ENCODE data around the gene RNF217.
"Not testable (repeated sequence)": the region's sequence is repeated elsewhere in the genome, so short reads cannot be mapped to it uniquely, and the experiment has no call there.

The RNF217 gene

GRCh38 chr6:124961777-124962638 is at the start of gene RNF217:
Gene RNF217 (plus strand): TSS chr6:124962437. CDS start chr6:124962545, 108 bp downstream.
- in situ Hi-C loops (cut with MboI; ENCODE audit: low sequenced_read_pairs) = no loop called here
- H3K4me3 ChIP-seq = peak within 1 kb of the TSS; percentile 53
- peak in 1 of 2 experiments; percentile 62 for DNase-seq (ENCODE audit: low spot score in 2 of 2)
- no peaks in the 10 kb centered on the region; the same call in 1 of the 2 replicates for H3K27me3 ChIP-seq (ENCODE audit: low read depth)
- H3K9me3 ChIP-seq = no peaks in the 10 kb centered on the region
- H3K4me1 ChIP-seq = peaks cover 26% of the 10 kb centered on the region
- H3K36me3 ChIP-seq (replicated peaks) = no peaks in the 10 kb centered on the region

GRCh38 chr6:124913056-124913455 is 49.2 kb upstream of the RNF217 start:
- Histone ChIP-seq H3K4me3 (no peak overlapping the region), H3K9me3 (no peaks in the 10 kb centered on the region), H3K4me1 (no peaks in the 10 kb centered on the region), H3K27me3 (ENCODE audit: low read depth) (no peaks in the 10 kb centered on the region), H3K36me3 (replicated peaks) (no peaks in the 10 kb centered on the region)
- in situ Hi-C loops (cut with MboI; ENCODE audit: low sequenced_read_pairs) = no loop called here
- no peak for DNase-seq (ENCODE audit: low spot score in 2 of 2)

- no peak for DNase-seq (ENCODE audit: low spot score in 2 of 2)
- no peaks in the 10 kb centered on the region for H3K4me1 ChIP-seq
- in situ Hi-C loops (cut with MboI; ENCODE audit: low sequenced_read_pairs) = no loop called here
- H3K36me3 ChIP-seq (replicated peaks) = no peaks in the 10 kb centered on the region
- no peaks in the 10 kb centered on the region for H3K27me3 ChIP-seq (ENCODE audit: low read depth)
- H3K4me3 ChIP-seq = no peak overlapping the region
- no peaks in the 10 kb centered on the region for H3K9me3 ChIP-seq
Measured at GRCh38 chr6:124917769-124918168, 44.5 kb upstream of the RNF217 start.

- H3K27me3 ChIP-seq (ENCODE audit: low read depth); H3K4me1 ChIP-seq; H3K4me3 ChIP-seq; H3K9me3 ChIP-seq; in situ Hi-C loops (cut with MboI; ENCODE audit: low sequenced_read_pairs); H3K36me3 ChIP-seq (replicated peaks); DNase-seq (ENCODE audit: low spot score in 2 of 2): not testable (repeated sequence)
Measured at GRCh38 chr6:124919703-124920102, 42.5 kb upstream of the RNF217 start.

- Histone ChIP-seq H3K4me3 (no peak overlapping the region), H3K4me1 (no peaks in the 10 kb centered on the region), H3K27me3 (ENCODE audit: low read depth) (no peaks in the 10 kb centered on the region), H3K9me3 (no peaks in the 10 kb centered on the region), H3K36me3 (replicated peaks) (no peaks in the 10 kb centered on the region)
- in situ Hi-C loops (cut with MboI; ENCODE audit: low sequenced_read_pairs) = no loop called here
- DNase-seq (ENCODE audit: low spot score in 2 of 2) = no peak
Measured at GRCh38 chr6:124924333-124924759, 37.9 kb upstream of the RNF217 start.

- Histone ChIP-seq H3K4me3 (no peak overlapping the region), H3K36me3 (replicated peaks) (no peaks in the 10 kb centered on the region), H3K4me1 (no peaks in the 10 kb centered on the region), H3K9me3 (no peaks in the 10 kb centered on the region), H3K27me3 (ENCODE audit: low read depth) (no peaks in the 10 kb centered on the region)
- no peak for DNase-seq (ENCODE audit: low spot score in 2 of 2)
- in situ Hi-C loops (cut with MboI; ENCODE audit: low sequenced_read_pairs) = no loop called here
Measured at GRCh38 chr6:124926435-124926834, 35.8 kb upstream of the RNF217 start.

GRCh38 chr6:124927806-124928205 is 34.4 kb upstream of the RNF217 start:
- Histone ChIP-seq H3K4me3 (no peak overlapping the region), H3K27me3 (ENCODE audit: low read depth) (no peaks in the 10 kb centered on the region), H3K9me3 (no peaks in the 10 kb centered on the region), H3K36me3 (replicated peaks) (no peaks in the 10 kb centered on the region), H3K4me1 (no peaks in the 10 kb centered on the region)
- no peak for DNase-seq (ENCODE audit: low spot score in 2 of 2)
- in situ Hi-C loops (cut with MboI; ENCODE audit: low sequenced_read_pairs) = no loop called here

- no peaks in the 10 kb centered on the region for H3K9me3 ChIP-seq
Measured at GRCh38 chr6:124928851-124929250, 33.4 kb upstream of the RNF217 start.

GRCh38 chr6:124937645-124938044 is 24.6 kb upstream of the RNF217 start:
- H3K36me3 ChIP-seq (replicated peaks) = no peaks in the 10 kb centered on the region
- no peak for DNase-seq (ENCODE audit: low spot score in 2 of 2)
- no peak overlapping the region for H3K4me3 ChIP-seq
- H3K4me1 ChIP-seq = no peaks in the 10 kb centered on the region
- in situ Hi-C loops (cut with MboI; ENCODE audit: low sequenced_read_pairs) = no loop called here
- H3K27me3 ChIP-seq (ENCODE audit: low read depth) = peaks cover 5% of the 10 kb centered on the region; the same call in 1 of the 2 replicates
- no peaks in the 10 kb centered on the region for H3K9me3 ChIP-seq

More at GRCh38 chr6:124928851-124929250, 33.4 kb upstream of the RNF217 start:
- Histone ChIP-seq H3K4me1 (no peaks in the 10 kb centered on the region), H3K27me3 (ENCODE audit: low read depth) (no peaks in the 10 kb centered on the region), H3K4me3 (no peak overlapping the region), H3K36me3 (replicated peaks) (no peaks in the 10 kb centered on the region)
- in situ Hi-C loops (cut with MboI; ENCODE audit: low sequenced_read_pairs) = no loop called here
- DNase-seq (ENCODE audit: low spot score in 2 of 2) = no peak

- in situ Hi-C loops (cut with MboI; ENCODE audit: low sequenced_read_pairs) = no loop called here
- Histone ChIP-seq H3K4me3 (no peak overlapping the region), H3K36me3 (replicated peaks) (no peaks in the 10 kb centered on the region), H3K4me1 (no peaks in the 10 kb centered on the region), H3K27me3 (ENCODE audit: low read depth) (peaks cover 5% of the 10 kb centered on the region; the same call in 1 of the 2 replicates), H3K9me3 (no peaks in the 10 kb centered on the region)
- DNase-seq (ENCODE audit: low spot score in 2 of 2) = no peak
Measured at GRCh38 chr6:124941259-124941658, 21.0 kb upstream of the RNF217 start.

GRCh38 chr6:124943658-124944057 is 18.6 kb upstream of the RNF217 start:
- DNase-seq (ENCODE audit: low spot score in 2 of 2) = no peak
- peaks cover 5% of the 10 kb centered on the region; the same call in 1 of the 2 replicates for H3K27me3 ChIP-seq (ENCODE audit: low read depth)
- H3K4me3 ChIP-seq = no peak overlapping the region
- no peaks in the 10 kb centered on the region for H3K4me1 ChIP-seq
- H3K9me3 ChIP-seq = no peaks in the 10 kb centered on the region
- in situ Hi-C loops (cut with MboI; ENCODE audit: low sequenced_read_pairs) = no loop called here
- no peaks in the 10 kb centered on the region for H3K36me3 ChIP-seq (replicated peaks)

- DNase-seq (ENCODE audit: low spot score in 2 of 2) = no peak
- Histone ChIP-seq H3K9me3 (no peaks in the 10 kb centered on the region), H3K36me3 (replicated peaks) (no peaks in the 10 kb centered on the region), H3K4me3 (no peak overlapping the region), H3K4me1 (no peaks in the 10 kb centered on the region; the same call in 1 of the 2 replicates), H3K27me3 (ENCODE audit: low read depth) (no peaks in the 10 kb centered on the region)
- in situ Hi-C loops (cut with MboI; ENCODE audit: low sequenced_read_pairs) = no loop called here
Measured at GRCh38 chr6:124947971-124948451, 14.2 kb upstream of the RNF217 start.

- in situ Hi-C loops (cut with MboI; ENCODE audit: low sequenced_read_pairs) = no loop called here
- H3K4me1 ChIP-seq = no peaks in the 10 kb centered on the region; the same call in 1 of the 2 replicates
- no peak for DNase-seq (ENCODE audit: low spot score in 2 of 2)
- no peaks in the 10 kb centered on the region for H3K9me3 ChIP-seq
- H3K4me3 ChIP-seq = no peak overlapping the region
- H3K27me3 ChIP-seq (ENCODE audit: low read depth) = no peaks in the 10 kb centered on the region
- H3K36me3 ChIP-seq (replicated peaks) = no peaks in the 10 kb centered on the region
Measured at GRCh38 chr6:124949706-124950105, 12.5 kb upstream of the RNF217 start.

- in situ Hi-C loops (cut with MboI; ENCODE audit: low sequenced_read_pairs) = no loop called here
- no peaks in the 10 kb centered on the region for H3K27me3 ChIP-seq (ENCODE audit: low read depth)
- no peak for DNase-seq (ENCODE audit: low spot score in 2 of 2)
- H3K4me1 ChIP-seq = peaks cover 11% of the 10 kb centered on the region
- no peaks in the 10 kb centered on the region for H3K9me3 ChIP-seq
- no peak overlapping the region for H3K4me3 ChIP-seq
- no peaks in the 10 kb centered on the region for H3K36me3 ChIP-seq (replicated peaks)
Measured at GRCh38 chr6:124953808-124954207, 8.4 kb upstream of the RNF217 start.
